PC-3 (cell line): ENCODE data around the gene RNLS. TPM values are rescaled to one million over a fixed set of nuclear protein-coding genes. Genes with fewer than 3 reads are reported as not detected.

Experiments
- ATAC-seq: fragments of 200-7000 bp; cut with Tn5 transposase; 2 replicates; pipeline ENCODE4 v1.9.1; 2020; ENCODE audit warnings: mild to moderate bottlenecking, moderate library complexity
- BruUV-seq: library from RNA; stranded (reverse); fragments of 400-500 nt; replicated peaks from 2 replicates; lab custom pipeline; 2021; lab: Mats Ljungman, UMichigan
- CTCF ChIA-PET: fragments of 300-600 bp; sonication (Branson Sonifier 250); formaldehyde crosslinking; loops from one replicate; lab custom pipeline; 2022; ENCODE audit warnings: antibody characterized with exemption; lab: Charles Lee
- POLR2A ChIA-PET: fragments of 300-600 bp; sonication (Branson Sonifier 250); formaldehyde crosslinking; loops from one replicate; lab custom pipeline; 2022; ENCODE audit warnings: antibody characterized with exemption; ENCODE audit not compliant: unreplicated experiment; lab: Charles Lee
- DNase-seq: peaks from one replicate; pipeline ENCODE4 v3.0.0-alpha.2; 2015
- H2AFZ ChIP-seq: fragments of 300-600 bp; sonication (generic); 2 replicates; pipeline ENCODE4 v1.6.0; 2016; ENCODE audit warnings: antibody characterized with exemption, low read length
- H3F3A ChIP-seq: fragments of 300-600 bp; sonication (generic); one replicate; pipeline ENCODE4 v1.6.0; 2017; ENCODE audit warnings: antibody characterized with exemption, low read length, control low read depth, mild to moderate bottlenecking; ENCODE audit not compliant: unreplicated experiment
- H3K27ac ChIP-seq: fragments of 300-600 bp; sonication (generic); 2 replicates; pipeline ENCODE4 v1.5.1; 2016; ENCODE audit warnings: mild to moderate bottlenecking, low read length
- H3K27me3 ChIP-seq: fragments of 300-600 bp; sonication (generic); 2 replicates; pipeline ENCODE4 v1.6.1; 2016; ENCODE audit warnings: low read length, mixed read lengths
- H3K36me3 ChIP-seq: fragments of 300-600 bp; sonication (generic); 2 replicates; pipeline ENCODE4 v1.6.1; 2016; ENCODE audit warnings: low read depth, mixed run types, low read length, mixed read lengths
- H3K4me1 ChIP-seq: fragments of 300-600 bp; sonication (generic); 2 replicates; pipeline ENCODE4 v1.5.1; 2016; ENCODE audit warnings: low read length; ENCODE audit not compliant: insufficient read depth
- H3K4me2 ChIP-seq: fragments of 300-600 bp; sonication (generic); 2 replicates; pipeline ENCODE4 v1.6.0; 2016; ENCODE audit warnings: low read length
- H3K4me3 ChIP-seq: fragments of 300-600 bp; sonication (generic); 2 replicates; pipeline ENCODE4 v1.5.1; 2016; ENCODE audit warnings: mild to moderate bottlenecking, low read length, mixed read lengths
- H3K79me2 ChIP-seq: fragments of 300-600 bp; sonication (generic); 2 replicates; pipeline ENCODE4 v1.6.1; 2017; ENCODE audit warnings: low read length, mixed read lengths
- H3K9ac ChIP-seq: fragments of 300-600 bp; sonication (generic); 2 replicates; pipeline ENCODE4 v1.6.0; 2016; ENCODE audit warnings: mild to moderate bottlenecking, low read length
- H3K9me2 ChIP-seq: fragments of 300-600 bp; sonication (generic); replicated peaks from 2 replicates; pipeline ENCODE4 v1.6.1; 2016; ENCODE audit warnings: mixed run types, low read length, mixed read lengths
- H3K9me3 ChIP-seq: fragments of 300-600 bp; sonication (generic); 2 replicates; pipeline ENCODE4 v1.6.1; 2016; ENCODE audit warnings: low read length, mixed read lengths
- H4K20me1 ChIP-seq: fragments of 300-600 bp; sonication (generic); 2 replicates; pipeline ENCODE4 v1.6.1; 2016; ENCODE audit warnings: low read length, mixed read lengths
- EZH2 ChIP-seq: fragments of 300-600 bp; sonication (generic); IDR thresholded peaks from one replicate; pipeline ENCODE4 v1.6.1; 2017; ENCODE audit warnings: antibody characterized with exemption, mild to moderate bottlenecking, low read length; ENCODE audit not compliant: unreplicated experiment
- EZH2phosphoT487 ChIP-seq: fragments of 300-600 bp; sonication (generic); IDR thresholded peaks from 2 replicates; pipeline ENCODE4 v1.6.1; 2018; ENCODE audit warnings: mild to moderate bottlenecking, antibody characterized with exemption, low read length, borderline replicate concordance
- intact Hi-C: fragments of 100-400 bp; cut with micrococcal nuclease; formaldehyde crosslinking; loops from 2 replicates; pipeline ENCODE4 v1.9.0; 2023
- total RNA-seq: library from RNA; depleted of rRNA; stranded (reverse); fragments of >200 nt; gene quantifications from 2 replicates; pipeline ENCODE4 v1.2.3, GENCODE V29; 2014
- TF ChIP-seq, protein P1 (sequence below): fragments of 300-600 bp; sonication (generic); conservative IDR thresholded peaks from 2 replicates; pipeline ENCODE4 v1.5.1; 2017; ENCODE audit warnings: antibody characterized with exemption, low read depth, mild to moderate bottlenecking, low read length

The RNLS gene
- total RNA-seq, 1 experiment from 2014 or later: not detected

DNA sequence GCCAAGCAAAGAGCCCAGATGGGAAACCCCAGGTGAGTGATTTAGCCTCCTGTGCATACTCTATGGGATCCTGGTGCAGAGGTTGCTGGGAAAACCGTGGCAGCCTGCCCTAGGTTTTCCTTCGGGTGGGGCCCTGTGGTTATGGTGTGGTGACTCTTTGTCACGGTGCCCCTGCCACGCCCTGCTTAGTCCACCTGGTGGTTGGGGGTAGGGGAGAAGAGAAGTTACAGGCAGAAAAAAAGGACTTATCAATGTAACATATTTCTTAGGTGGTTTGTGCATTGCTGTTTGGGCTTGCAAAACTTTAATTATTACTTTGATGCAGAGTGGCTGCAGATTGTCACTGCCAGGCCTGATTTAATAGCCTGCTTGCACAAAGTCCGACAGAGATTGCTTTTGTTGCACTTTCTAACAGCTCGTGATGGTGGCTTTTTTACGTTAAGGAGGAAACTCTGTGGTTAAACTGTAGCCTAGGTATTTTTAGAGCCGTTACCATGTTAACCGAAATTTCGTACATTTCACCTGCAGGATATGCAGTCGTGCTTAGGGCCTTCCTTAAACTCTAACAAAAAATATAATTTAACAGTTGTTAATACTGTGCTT lies 197.4 kb downstream of the RNLS start:
- no peak for ATAC-seq
- Histone ChIP-seq H3K9me2 (no peaks in the 10 kb centered on the region), H3K9ac (no peak overlapping the region), H3K36me3 (no peaks in the 10 kb centered on the region), H3K9me3 (no peaks in the 10 kb centered on the region), H3K79me2 (no peaks in the 10 kb centered on the region), H3K4me3 (no peak overlapping the region), H3K27me3 (no peaks in the 10 kb centered on the region), H3K4me2 (no peak overlapping the region), H2AFZ (no peak overlapping the region), H3K27ac (no peak overlapping the region), H3F3A (no peaks in the 10 kb centered on the region), H3K4me1 (no peaks in the 10 kb centered on the region), H4K20me1 (no peaks in the 10 kb centered on the region)
- POLR2A ChIA-PET: no interaction called here
- intact Hi-C loops: no loop called here
- BruUV-seq: no TSS peak
- no peak for DNase-seq
- CTCF ChIA-PET: no interaction called here
- TF ChIP-seq, protein P1, sequence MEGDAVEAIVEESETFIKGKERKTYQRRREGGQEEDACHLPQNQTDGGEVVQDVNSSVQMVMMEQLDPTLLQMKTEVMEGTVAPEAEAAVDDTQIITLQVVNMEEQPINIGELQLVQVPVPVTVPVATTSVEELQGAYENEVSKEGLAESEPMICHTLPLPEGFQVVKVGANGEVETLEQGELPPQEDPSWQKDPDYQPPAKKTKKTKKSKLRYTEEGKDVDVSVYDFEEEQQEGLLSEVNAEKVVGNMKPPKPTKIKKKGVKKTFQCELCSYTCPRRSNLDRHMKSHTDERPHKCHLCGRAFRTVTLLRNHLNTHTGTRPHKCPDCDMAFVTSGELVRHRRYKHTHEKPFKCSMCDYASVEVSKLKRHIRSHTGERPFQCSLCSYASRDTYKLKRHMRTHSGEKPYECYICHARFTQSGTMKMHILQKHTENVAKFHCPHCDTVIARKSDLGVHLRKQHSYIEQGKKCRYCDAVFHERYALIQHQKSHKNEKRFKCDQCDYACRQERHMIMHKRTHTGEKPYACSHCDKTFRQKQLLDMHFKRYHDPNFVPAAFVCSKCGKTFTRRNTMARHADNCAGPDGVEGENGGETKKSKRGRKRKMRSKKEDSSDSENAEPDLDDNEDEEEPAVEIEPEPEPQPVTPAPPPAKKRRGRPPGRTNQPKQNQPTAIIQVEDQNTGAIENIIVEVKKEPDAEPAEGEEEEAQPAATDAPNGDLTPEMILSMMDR: no peak
- TF ChIP-seq EZH2 (no peak), EZH2phosphoT487 (no peak)

GRCh38 chr10:88383276-88383675 lies 199.8 kb downstream of the RNLS start:
- Histone ChIP-seq H3K27ac (no peak overlapping the region), H2AFZ (no peak overlapping the region), H3K9me3 (no peaks in the 10 kb centered on the region), H4K20me1 (no peaks in the 10 kb centered on the region), H3K4me2 (no peak overlapping the region), H3K9me2 (no peaks in the 10 kb centered on the region), H3K9ac (no peak overlapping the region), H3K36me3 (no peaks in the 10 kb centered on the region), H3K79me2 (no peaks in the 10 kb centered on the region), H3F3A (no peaks in the 10 kb centered on the region), H3K4me1 (no peaks in the 10 kb centered on the region), H3K27me3 (no peaks in the 10 kb centered on the region), H3K4me3 (no peak overlapping the region)
- BruUV-seq: no TSS peak
- ChIA-PET CTCF (no interaction called here), POLR2A (no interaction called here)
- TF ChIP-seq, protein P1: no peak
- TF ChIP-seq EZH2 (no peak), EZH2phosphoT487 (no peak)
- no peak for DNase-seq
- intact Hi-C loops: no loop called here
- ATAC-seq: no peak

- Histone ChIP-seq H3K9me2 (no peaks in the 10 kb centered on the region), H3F3A (no peaks in the 10 kb centered on the region), H3K27ac (no peak overlapping the region), H2AFZ (no peak overlapping the region), H3K79me2 (no peaks in the 10 kb centered on the region), H3K27me3 (no peaks in the 10 kb centered on the region), H3K9me3 (no peaks in the 10 kb centered on the region), H3K4me3 (no peak overlapping the region), H3K4me1 (no peaks in the 10 kb centered on the region), H3K4me2 (no peak overlapping the region), H4K20me1 (no peaks in the 10 kb centered on the region), H3K9ac (no peak overlapping the region), H3K36me3 (no peaks in the 10 kb centered on the region)
- CTCF ChIA-PET: no interaction called here
- intact Hi-C loops: no loop called here
- POLR2A ChIA-PET: no interaction called here
- ATAC-seq: no peak
- DNase-seq: no peak
- TF ChIP-seq, protein P1: no peak
- TF ChIP-seq EZH2 (no peak), EZH2phosphoT487 (no peak)
- BruUV-seq: no TSS peak
Observed at GRCh38 chr10:88382699-88383098, 200.4 kb downstream of the RNLS start.
